ENCODE results near the gene KPNA3.

DNA sequence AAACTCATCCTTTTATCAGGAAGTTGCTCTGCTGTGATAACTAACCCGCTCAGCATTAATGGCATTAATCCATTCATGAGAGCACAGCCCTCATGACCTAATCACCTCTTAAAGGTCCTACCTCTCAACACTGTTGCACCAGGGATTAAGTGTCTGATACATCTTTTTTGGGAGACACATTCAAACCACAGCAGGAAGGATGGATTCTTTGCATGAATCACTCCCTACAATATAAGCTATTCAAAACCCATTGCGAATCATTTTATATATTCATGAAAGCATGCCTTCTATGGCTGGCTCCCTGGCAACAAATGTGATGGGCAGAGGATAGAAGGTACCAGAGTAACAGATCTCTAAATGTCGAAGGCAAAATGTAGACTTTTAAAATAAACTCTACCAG, 136.6 kb downstream of the KPNA3 start:
- TF ChIP-seq, protein P1, sequence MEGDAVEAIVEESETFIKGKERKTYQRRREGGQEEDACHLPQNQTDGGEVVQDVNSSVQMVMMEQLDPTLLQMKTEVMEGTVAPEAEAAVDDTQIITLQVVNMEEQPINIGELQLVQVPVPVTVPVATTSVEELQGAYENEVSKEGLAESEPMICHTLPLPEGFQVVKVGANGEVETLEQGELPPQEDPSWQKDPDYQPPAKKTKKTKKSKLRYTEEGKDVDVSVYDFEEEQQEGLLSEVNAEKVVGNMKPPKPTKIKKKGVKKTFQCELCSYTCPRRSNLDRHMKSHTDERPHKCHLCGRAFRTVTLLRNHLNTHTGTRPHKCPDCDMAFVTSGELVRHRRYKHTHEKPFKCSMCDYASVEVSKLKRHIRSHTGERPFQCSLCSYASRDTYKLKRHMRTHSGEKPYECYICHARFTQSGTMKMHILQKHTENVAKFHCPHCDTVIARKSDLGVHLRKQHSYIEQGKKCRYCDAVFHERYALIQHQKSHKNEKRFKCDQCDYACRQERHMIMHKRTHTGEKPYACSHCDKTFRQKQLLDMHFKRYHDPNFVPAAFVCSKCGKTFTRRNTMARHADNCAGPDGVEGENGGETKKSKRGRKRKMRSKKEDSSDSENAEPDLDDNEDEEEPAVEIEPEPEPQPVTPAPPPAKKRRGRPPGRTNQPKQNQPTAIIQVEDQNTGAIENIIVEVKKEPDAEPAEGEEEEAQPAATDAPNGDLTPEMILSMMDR (conservative IDR thresholded peaks at IDR 0.05; ENCODE audit: low read depth, low read length): no peak
- TF ChIP-seq EZH2 (IDR thresholded peaks at IDR 0.05; ENCODE audit: low read length, unreplicated experiment): no peak
